K562 (cell line): ENCODE measurements around the gene SUFU. TPM values are rescaled to one million over a fixed set of nuclear protein-coding genes. Genes with fewer than 3 reads are reported as not detected.
A peak's percentile ranks its signal among the peaks of the same experiment; 100 is the strongest.

ENCODE experiments used
- ATF7 ChIP-seq: fragments of 450-650 bp; IDR thresholded peaks from 2 replicates; pipeline ENCODE4 v1.7.1; 2014; ENCODE audit warnings: mild to moderate bottlenecking, moderate library complexity
- BRF2 ChIP-seq: IDR thresholded peaks from 3 replicates; pipeline ENCODE4 v1.6.1; 2011; ENCODE audit warnings: borderline replicate concordance, mild to moderate bottlenecking; ENCODE audit not compliant: insufficient read length, insufficient read depth
- CBX3 ChIP-seq, 2 experiments: IDR thresholded peaks; 1 replicate in 1 of 2; 2 replicates in 1 of 2; pipeline ENCODE4 v1.6.1; 2012; ENCODE audit warnings: inconsistent platforms in 2 of 2, low read length in 2 of 2, borderline replicate concordance in 1 of 2, control low read depth in 1 of 2
- DLX4 ChIP-seq: fragments of 250-450 bp; sonication (Bioruptor Pico); IDR thresholded peaks from 2 replicates; pipeline ENCODE4 v1.6.1; 2021; ENCODE audit warnings: mild to moderate bottlenecking
- HNRNPH1 ChIP-seq: fragments of 200-400 bp; formaldehyde crosslinking; optimal IDR thresholded peaks from 2 replicates; pipeline ENCODE3; 2017; ENCODE audit warnings: low read depth, mild to moderate bottlenecking, low read length, moderate library complexity
- JUND ChIP-seq, 2 experiments: IDR thresholded peaks; 2 replicates in 1 of 2; 3 replicates in 1 of 2; pipeline ENCODE4 v1.6.1; 2011; ENCODE audit warnings: borderline replicate concordance in 2 of 2, low read depth in 2 of 2, low read length in 2 of 2, improper control_type of control experiment in 1 of 2, missing biosample characterization in 1 of 2, missing genetic modification characterization in 1 of 2, missing genetic modification reagents in 1 of 2
- MTA1 ChIP-seq: fragments of 450-650 bp; IDR thresholded peaks from 2 replicates; pipeline ENCODE4 v1.6.1; 2017; ENCODE audit warnings: borderline replicate concordance
- PKNOX1 ChIP-seq: fragments of 450-650 bp; IDR thresholded peaks from 2 replicates; pipeline ENCODE4 v1.6.1; 2016
- PURB ChIP-seq: sonication (generic); formaldehyde crosslinking; IDR thresholded peaks from 2 replicates; pipeline ENCODE4 v1.9.0; 2021; ENCODE audit warnings: low read depth, mild to moderate bottlenecking, missing genetic modification reagents
- SIN3A ChIP-seq, 2 experiments: fragments of 150-350 bp in 1 of 2; IDR thresholded peaks; 2 replicates each; pipeline ENCODE4 v1.6.1; 2011 to 2016; ENCODE audit warnings: borderline replicate concordance in 2 of 2, low read depth in 2 of 2, low read length in 2 of 2, mild to moderate bottlenecking in 2 of 2, moderate library complexity in 2 of 2; ENCODE audit not compliant: control insufficient read depth in 1 of 2
- ZBTB26 ChIP-seq: fragments of 450-650 bp; formaldehyde crosslinking; IDR thresholded peaks from 2 replicates; pipeline ENCODE4 v1.4.0; 2022; ENCODE audit warnings: missing genetic modification characterization
- ZNF282 ChIP-seq: sonication (generic); formaldehyde crosslinking; IDR thresholded peaks from 2 replicates; pipeline ENCODE4 v1.8.1; 2023; ENCODE audit warnings: missing genetic modification reagents
- ZNF518B ChIP-seq: fragments of 250-450 bp; sonication (Bioruptor Pico); IDR thresholded peaks from 2 replicates; pipeline ENCODE4 v1.5.0; 2021; ENCODE audit warnings: mild to moderate bottlenecking, moderate library complexity
- ZNF740 ChIP-seq, 3 experiments: fragments of 200-800 bp in 1 of 3; sonication (Bioruptor generic) in 1 of 3; sonication (generic) in 1 of 3; formaldehyde crosslinking in 1 of 3; IDR thresholded peaks; 2 replicates each; pipeline versions ENCODE4 v1.6.1 to v1.8.0; 2016 to 2022; ENCODE audit warnings: mild to moderate bottlenecking in 2 of 3, missing compliant biosample characterization in 2 of 3, missing genetic modification characterization in 2 of 3, missing genetic modification reagents in 1 of 3
- ZNF77 ChIP-seq: fragments of 250-450 bp; sonication (Bioruptor Pico); IDR thresholded peaks from 2 replicates; pipeline ENCODE4 v1.5.0; 2020
- polyA plus RNA-seq, 8 experiments: library from polyadenylated mRNA; depleted of rRNA in 4 of 8; stranded (reverse) in 5 of 8; unstranded in 3 of 8; fragments of >200 nt; fragmentation: Nextera tagmentation in 2 of 8; fragmentation: Illumina TruSeq in 1 of 8; extraction: Ambion mirVana in 2 of 8; extraction: Trizol in 1 of 8; gene quantifications; 2 replicates each; pipeline versions ENCODE4 v1.2.1 to v1.2.3, GENCODE V29; 2011 to 2014; ENCODE audit warnings: inconsistent platforms in 1 of 8, missing spikeins in 1 of 8
- total RNA-seq, 7 experiments: library from RNA; depleted of rRNA in 6 of 7; stranded (reverse); fragments of >200 nt in 6 of 7; fragmentation: Illumina TruSeq in 2 of 7; extraction: Trizol in 2 of 7; gene quantifications; 2 replicates each; pipeline versions ENCODE4 v1.2.1 to v1.2.3, GENCODE V29; 2011 to 2021; ENCODE audit warnings: low replicate concordance in 1 of 7

Gene SUFU
- total and polyA plus RNA-seq, 9 of the 15 experiments (the other 6 are each of a cell fraction or from before 2014, with no cell fraction given) = 0.59 to 6.3 (median 0.82) TPM

- peak; percentile 89 for TF ChIP-seq JUND (IDR thresholded peaks at IDR 0.05; ENCODE audit: borderline replicate concordance, low read depth, low read length)
- peak; percentile 59; the same call in 1 of the 3 replicates for TF ChIP-seq JUND (tag; IDR thresholded peaks at IDR 0.05; ENCODE audit: borderline replicate concordance, low read depth, low read length)
- TF ChIP-seq ZNF282 (CRISPR knock-in tag) = no peak
- no peak for TF ChIP-seq HNRNPH1
- no peak for TF ChIP-seq CBX3 (IDR thresholded peaks at IDR 0.05; ENCODE audit: borderline replicate concordance in 1 of 2, low read length in 2 of 2)
- 0 out of 2 replicates have a peak, but pooled peaks have one; percentile 56 for TF ChIP-seq MTA1
- no peak for TF ChIP-seq PURB (CRISPR knock-in tag)
- TF ChIP-seq ZNF740 (CRISPR knock-in tag; IDR thresholded peaks at IDR 0.05) = peak; percentile 69; the same call in 1 of the 2 replicates
- peak in 1 of 2 experiments; percentile 65; a peak in 2 of 4 replicates for TF ChIP-seq ZNF740 (tag; IDR thresholded peaks at IDR 0.05)
- no peak for TF ChIP-seq PKNOX1
- TF ChIP-seq BRF2 = no peak
- TF ChIP-seq DLX4 = no peak
- no peak for TF ChIP-seq ZBTB26 (CRISPR knock-in tag)
- peak; percentile 59; the same call in 1 of the 2 replicates for TF ChIP-seq ATF7
- TF ChIP-seq ZNF518B (CRISPR knock-in tag) = no peak
- TF ChIP-seq SIN3A (IDR thresholded peaks at IDR 0.05; ENCODE audit: borderline replicate concordance in 2 of 2, control insufficient read depth in 1 of 2, low read depth in 2 of 2, low read length in 2 of 2) = 0 out of 4 replicates have a peak, but pooled peaks of 1 of the 2 experiments have one; percentile 43
- TF ChIP-seq ZNF77 = no peak
Measured at GRCh38 chr10:102645741-102646609, 142.2 kb downstream of the SUFU start (continued).
